Right kidney (tissue), 1 donor: Measurements from ENCODE around the gene HJV.

Source experiments
- DNase-seq: peaks from one replicate; pipeline ENCODE4 v3.0.0-alpha.2; 2016

HJV gene

GRCh38 chr1:146022403-146023127, 1.0 kb upstream of the HJV start:
- no peak for DNase-seq

GRCh38 chr1:146021050-146021445, 487 bp downstream of the HJV start:
- DNase-seq: no peak

DNA sequence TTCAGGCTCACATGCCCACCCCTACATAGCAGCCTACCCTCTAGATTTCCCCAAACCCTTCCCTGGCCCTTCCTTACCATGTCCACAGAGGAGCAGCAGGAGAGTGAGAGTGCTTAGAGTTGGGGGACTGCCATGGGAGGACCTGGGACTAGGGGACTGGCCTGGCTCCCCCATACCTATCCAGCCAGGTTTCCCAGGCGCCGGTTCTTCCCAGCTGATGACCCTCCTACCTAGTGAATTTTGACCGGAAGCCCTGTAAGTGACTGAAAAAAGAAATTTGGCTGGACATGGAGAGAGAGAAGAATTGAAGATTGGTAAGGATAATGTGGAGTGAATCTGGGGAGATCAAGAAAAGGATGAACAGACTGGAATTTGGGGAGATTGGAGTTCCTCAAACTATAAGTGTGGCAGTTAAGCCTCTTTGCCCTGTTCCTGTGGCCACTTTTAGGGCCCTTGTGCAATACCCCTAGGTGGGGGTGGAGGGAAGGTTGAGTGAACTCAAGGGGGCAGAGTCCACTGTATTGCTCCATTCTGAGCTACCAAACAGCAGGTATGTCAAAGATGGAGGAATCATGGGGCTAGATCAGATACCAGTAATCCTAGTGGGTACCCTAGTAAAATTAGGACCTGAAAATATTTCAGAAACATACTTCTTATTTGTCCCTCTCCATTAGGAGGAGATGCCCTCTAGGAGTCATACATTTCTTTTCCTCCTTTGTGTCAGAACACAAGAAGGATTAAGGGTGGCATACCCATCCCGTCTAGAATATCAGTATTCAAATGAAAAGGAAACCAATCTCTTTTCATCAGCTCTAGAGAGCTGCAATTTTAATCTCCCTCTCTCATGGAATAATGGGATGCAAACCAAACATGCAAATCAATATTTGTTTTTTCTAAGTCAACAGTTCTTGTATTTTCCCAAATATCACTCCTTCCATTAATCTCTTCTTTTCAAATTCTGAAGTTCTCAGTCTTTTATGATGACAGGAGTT, 1.2 kb downstream of the HJV start:
- no peak for DNase-seq

- no peak for DNase-seq
Observed at GRCh38 chr1:146019231-146020057, 2.1 kb downstream of the HJV start.

DNA sequence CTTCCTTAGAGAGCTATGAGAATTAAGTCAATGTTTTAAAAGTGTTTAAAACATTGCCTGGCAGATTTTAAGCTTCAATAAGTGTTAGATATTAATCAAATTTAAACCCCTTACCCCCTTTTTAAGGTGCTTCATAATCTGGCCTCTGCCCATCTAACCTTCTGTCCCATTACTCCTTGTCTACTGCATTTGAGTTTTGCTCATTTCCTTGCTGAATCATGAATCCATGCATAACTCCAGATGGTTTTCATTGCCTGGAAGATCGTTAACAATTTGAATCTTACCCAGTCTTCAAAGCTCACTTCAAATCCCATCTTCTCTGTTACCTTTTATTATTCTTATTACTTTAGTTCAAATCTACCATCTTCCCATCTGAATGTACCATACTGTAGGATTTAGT, 4.6 kb downstream of the HJV start:
- no peak for DNase-seq

DNA sequence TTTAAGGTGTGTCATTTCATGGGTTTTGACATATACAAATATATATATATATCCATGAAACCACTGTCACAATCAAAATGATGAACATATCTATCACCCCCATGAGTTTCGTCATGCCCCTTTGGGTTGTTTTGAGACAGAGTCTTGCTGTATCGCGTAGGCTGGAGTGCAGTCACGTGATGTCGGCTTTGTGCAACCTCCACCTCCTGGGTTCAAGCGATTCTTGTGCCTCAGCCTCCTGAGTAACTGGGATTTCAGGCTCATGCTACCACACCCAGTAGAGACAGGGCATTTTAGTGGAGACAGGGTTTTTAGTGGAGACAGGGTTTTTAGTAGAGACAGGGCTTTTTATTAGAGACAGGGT, 8.0 kb downstream of the HJV start:
- DNase-seq: no peak

DNA sequence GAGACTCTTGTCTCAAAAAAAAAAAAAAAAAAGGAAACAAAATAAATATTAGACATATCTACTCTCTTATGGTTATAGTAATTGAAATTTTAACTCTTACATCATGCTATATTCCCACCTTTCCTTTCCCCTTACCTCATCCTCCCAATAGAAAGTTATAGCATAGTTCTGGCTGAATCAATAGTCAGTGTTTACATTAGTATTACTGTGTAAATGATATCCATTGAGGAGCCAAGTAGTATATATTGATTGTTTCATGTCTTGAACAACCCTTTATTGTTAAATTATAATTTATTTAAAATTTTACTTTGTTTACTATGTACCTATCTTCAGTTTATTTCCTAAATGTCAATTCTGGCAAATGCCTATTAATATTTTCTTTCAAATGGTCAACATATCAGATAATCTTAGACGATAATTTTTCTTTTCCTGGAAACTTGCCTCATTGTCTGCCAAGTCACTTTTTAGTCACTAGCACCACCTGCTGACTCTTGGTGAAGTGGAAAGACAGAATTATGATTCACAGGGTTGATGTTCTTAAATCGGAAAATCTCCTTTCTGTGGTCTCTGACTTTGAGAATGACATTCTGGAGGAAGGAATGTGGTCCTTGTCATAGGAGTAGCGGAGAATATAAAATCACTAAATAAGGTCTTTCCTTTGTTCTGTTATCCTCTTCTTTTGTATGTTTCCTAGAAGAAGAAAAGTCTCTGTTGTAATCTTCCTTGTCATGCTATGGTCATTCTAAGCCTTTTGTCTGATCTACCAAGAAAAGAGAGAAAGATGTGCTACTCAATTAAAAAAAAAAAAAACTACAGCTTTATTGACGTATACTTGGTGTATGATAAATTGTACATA, 8.6 kb downstream of the HJV start:
- no peak for DNase-seq

- DNase-seq: no peak
Observed at GRCh38 chr1:146010126-146010738, 11.3 kb downstream of the HJV start.

DNA sequence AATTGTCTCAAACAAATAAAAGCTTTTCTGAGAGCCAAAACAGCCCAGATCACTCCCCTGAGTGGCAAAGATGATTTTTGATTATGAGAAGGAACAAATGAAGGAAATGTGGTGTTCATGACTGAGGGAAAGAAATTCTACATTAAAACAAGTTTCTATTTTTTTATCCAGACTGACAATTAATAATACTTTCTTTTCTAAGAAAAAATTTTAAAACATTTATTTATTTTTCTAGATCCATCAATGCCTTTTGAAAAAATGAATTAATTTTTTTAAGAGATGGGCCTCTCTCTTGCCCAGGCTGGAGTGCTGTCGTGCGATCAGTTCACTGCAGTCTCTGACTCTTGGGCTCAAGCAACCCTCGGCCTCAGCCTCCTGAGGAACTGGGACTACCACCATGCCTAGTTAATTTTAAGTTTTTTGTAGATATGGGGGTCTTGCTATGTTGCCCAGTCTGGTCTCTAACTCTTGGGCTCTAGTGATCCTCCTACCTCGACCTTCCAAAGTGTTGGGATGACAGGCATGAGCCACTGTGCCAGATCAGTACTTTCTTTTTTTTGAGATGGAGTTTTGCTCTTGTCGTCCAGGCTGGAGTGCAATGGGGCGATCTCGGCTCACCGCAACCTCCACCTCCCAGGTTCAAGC, 13.9 kb downstream of the HJV start:
- no peak for DNase-seq

- DNase-seq: no peak
Observed at GRCh38 chr1:146001709-146002108, 19.8 kb downstream of the HJV start.

GRCh38 chr1:145999321-146000024, 22.1 kb downstream of the HJV start:
- DNase-seq: no peak

DNA sequence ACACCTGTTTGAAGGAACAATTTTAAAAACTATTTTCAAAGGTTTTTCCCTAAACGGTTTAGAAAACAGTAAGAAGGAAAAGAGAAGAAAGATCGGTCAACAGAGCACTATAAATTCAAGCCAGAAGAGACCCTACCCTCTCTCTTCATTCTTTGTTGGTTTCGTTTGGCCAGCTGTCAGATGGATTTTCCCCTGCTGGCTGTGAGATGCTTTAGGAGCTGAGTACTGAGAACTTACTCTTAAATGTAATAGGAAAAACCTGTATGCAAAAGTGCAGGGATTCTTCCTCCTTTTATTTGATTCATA, 23.9 kb downstream of the HJV start:
- no peak for DNase-seq

DNA sequence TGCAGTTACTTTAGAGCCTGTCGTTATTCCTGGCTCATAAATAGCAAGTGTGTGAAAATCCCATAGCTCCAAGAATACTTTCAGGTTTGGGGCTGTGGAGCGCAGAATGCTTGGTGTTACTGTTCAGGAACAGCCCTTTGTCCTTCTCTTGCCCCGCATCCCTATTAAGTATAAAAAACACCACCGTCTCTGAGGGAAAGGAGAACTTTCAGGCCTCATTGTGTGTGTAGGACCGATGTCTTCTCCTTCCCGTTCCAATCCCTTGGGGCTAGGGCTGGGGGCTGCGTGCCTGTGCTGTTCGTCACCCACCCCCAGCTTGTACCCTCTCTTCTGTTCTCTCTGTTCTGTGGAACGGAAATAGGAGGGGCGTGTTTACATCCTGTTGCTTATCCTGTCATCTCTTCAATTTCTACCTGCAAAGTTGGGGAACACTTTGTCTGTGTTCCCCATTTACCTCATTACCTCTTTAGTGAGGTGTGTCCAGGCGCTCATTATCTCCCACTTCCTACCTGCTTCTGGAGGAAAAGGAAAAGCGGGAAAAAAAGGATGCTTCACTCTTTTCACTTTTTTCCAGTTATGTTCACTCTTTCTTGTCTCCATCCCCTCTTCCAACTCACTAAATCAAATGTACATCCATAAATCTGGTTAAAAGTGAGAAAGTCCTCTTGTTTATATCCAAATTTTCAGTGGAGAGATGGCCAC, 24.4 kb downstream of the HJV start:
- no peak for DNase-seq

GRCh38 chr1:145996433-145997015, 25.0 kb downstream of the HJV start, which contains the start of gene TXNIP:
TSS of gene TXNIP (minus strand) at chr1:145996579. CDS start at chr1:145996266, 313 bp downstream.
- peak; percentile 88 for DNase-seq

DNA sequence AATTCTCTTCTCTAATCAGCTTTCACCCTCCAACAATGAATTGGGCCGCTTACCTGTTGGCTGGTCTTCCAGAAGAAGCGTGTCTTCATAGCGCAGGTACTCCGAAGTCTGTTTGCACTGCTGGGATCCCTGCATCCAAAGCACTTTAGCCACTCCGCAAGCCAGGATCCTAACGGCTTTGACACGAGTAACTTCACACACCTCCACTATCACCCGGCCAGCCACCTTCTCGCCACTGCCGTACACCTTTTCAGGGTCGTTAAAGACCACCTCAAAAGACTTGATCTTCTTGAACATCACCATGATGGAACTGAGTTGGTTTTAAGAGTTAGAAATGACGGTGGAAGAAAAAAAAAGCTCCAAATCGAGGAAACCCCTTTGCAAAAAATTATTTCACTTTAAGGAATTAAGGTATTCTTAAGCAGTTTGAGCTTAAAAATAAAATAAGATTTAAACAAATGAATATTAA, 25.5 kb downstream of the HJV start:
- peak; percentile 42 for DNase-seq

DNA sequence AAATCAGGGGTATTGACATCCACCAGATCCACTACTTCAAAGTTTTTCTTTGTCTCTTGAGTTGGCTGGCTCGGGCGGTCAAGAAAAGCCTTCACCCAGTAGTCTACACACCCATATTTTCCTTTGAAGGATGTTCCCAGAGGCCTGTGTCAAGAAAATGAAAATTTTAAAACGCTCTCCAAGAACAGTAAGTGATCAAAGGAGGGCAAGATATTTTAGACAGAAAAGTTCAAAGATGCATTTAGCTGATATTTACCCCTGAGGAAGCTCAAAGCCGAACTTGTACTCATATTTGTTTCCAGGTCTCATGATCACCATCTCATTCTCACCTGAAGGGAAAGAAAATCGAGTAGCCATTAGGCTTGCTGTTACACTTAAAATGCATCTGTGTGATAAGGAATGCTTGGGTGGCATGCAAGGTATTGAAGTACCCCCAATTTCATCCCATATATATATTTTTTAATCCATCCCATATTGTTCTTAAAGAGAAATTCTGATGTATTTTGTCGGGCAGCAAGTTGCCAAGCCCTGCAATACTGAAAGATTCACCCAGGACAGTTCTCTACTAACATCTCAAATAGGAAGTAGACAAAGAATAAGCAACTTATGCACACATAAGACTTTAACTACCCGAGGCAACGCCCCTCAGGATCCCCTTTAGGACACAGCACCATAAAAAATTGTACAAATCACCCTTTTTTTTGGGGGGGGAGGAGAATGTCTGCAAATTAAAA, 26.2 kb downstream of the HJV start:
- DNase-seq: no peak

DNA sequence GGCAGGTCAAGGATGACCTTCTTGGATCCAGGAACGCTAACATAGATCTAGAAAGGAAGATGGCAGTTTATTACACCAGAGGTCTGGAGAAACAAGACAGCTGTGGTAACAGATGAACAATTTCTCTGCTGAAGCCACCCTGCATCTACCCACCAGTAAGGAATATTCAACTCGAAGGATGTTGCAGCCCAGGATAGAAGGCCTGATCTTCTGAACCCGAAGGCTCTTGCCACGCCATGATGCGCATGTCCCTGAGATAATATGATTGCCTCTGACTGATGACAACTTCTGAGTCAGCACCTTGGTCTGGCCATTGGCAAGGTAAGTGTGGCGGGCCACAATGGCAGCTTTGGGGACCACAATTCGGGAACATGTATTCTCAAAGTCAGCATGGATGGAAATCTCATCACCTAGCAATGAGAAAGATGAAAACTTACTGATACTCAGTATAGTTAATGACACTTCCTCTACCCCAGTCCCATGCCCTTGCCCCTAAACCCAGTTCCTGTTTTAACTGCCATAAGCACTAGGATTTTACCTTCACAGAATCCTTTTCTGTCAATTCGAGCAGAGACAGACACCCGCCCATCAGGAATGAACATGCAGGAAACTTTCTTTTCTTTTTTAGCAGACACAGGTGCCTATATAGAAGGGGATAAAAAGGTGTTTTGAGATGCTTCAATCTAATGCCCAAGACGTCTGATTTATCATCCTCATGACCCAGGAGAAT, 27.0 kb downstream of the HJV start:
- DNase-seq: no peak
